DMS153 treated with DMSO at 0.1 percent for 48 hours (cell line): ENCODE measurements around the gene SCPEP1.

Experiments
- DNase-seq: peaks from one replicate; lab custom pipeline; 2025; ENCODE audit not compliant: unreplicated experiment; lab: John Stamatoyannopoulos, UW

The SCPEP1 gene

DNA sequence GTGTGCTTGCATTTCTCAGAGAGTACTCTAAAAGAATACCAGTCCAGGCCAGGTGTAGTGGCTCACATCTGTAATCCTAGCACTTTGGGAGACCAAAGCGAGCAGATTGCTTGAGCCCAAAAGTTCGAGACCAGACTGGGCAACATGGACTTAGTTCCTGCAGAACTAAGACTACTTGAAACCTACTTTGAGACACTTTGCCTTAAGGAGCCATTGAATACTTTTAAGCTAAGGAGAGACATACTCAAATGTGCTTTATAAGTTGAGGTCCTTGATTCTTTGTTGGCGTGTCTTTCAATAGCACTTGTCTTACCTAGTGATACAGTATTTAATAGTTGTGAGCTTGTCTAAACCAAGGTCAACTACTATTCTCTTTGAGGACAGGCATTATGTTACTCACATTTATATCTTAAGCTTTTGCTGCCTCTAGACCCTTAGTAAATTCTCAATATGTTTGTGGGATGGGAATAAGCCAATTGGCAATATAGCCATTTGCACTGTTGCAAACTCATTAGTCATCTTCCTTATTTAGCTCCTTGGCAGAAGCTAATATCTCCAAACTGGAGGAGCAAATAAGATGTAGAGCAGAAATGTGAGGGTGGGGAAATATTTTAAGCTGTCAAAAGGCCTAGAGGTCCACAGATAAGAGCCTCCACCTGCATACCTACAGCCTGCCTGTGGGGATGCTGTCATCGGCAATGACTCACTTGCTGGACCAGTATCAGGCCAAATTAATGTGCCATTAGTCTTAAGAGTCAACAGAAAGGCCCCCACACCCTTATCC lies 16.3 kb downstream of the SCPEP1 start:
- no peak for DNase-seq

GRCh38 chr17:56995766-56996165 lies 17.8 kb downstream of the SCPEP1 start:
- DNase-seq: no peak

DNA sequence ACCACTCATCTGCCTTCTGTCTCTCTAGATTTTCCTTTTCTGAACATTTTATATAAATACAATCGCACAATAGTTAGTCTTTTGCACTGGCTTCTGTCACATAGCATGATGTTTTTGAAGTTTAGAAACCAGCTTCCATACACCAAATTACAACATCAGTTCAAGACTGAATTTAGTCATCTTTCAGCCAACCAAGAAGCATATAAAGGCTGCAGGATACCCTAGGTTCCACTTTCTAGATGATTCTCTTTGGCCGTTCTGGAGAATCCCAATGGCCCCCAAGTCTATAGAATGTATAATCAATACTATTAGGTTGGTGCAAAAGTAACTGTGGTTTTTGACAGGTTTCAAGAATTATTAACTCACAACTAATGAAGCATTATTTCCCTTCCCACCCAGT lies 19.4 kb downstream of the SCPEP1 start:
- no peak for DNase-seq

- no peak for DNase-seq
Observed at GRCh38 chr17:57001541-57001940, 23.6 kb downstream of the SCPEP1 start.

- no peak for DNase-seq
Observed at GRCh38 chr17:57002904-57003303, 25.0 kb downstream of the SCPEP1 start.

DNA sequence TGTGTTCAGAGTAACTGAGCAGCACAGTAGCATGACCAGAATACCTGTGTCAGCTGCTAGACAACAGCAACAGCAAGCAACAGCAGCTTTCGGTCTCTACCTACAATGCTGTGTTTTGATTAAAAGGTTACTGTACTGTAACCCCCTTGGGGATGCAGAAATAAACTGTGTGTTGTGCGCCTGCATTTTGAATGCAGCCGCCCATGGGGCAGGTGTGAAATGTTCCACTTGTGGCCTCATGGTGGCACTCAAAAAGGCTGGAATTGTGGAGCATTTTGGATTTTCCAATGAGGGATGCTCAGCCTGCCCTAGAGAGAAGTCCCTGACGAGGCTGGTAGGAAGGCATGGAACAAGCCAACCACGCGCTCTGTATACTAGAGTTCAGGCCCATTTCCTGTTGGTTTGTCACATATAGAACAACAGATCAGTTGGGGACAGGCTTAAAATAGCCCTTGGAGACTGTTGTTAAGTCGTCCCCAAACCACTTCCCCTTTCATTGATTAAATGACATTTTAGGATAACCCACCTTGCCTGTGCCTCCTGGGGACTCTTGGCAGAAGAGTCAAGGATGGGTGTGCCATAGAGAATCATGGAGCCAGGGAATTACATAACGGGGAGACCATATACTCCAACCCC lies 27.1 kb downstream of the SCPEP1 start:
- no peak for DNase-seq

DNA sequence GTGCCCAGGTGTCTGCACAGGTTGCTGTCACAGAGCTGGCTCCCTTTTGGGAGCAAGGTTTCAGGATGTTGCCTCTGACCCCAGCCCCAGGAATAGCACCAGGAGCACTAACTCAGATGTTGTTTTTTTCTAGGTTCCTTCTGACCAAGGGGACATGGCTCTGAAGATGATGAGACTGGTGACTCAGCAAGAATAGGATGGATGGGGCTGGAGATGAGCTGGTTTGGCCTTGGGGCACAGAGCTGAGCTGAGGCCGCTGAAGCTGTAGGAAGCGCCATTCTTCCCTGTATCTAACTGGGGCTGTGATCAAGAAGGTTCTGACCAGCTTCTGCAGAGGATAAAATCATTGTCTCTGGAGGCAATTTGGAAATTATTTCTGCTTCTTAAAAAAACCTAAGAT lies 28.1 kb downstream of the SCPEP1 start:
- no peak for DNase-seq

GRCh38 chr17:57008958-57009357 lies 31.0 kb downstream of the SCPEP1 start:
- no peak for DNase-seq

GRCh38 chr17:57009737-57010445 lies 32.0 kb downstream of the SCPEP1 start:
- peak; percentile 29 for DNase-seq

- no peak for DNase-seq
Observed at GRCh38 chr17:57010487-57010886, 32.6 kb downstream of the SCPEP1 start.

- no peak for DNase-seq
Observed at GRCh38 chr17:57011491-57012015, 33.6 kb downstream of the SCPEP1 start.

DNA sequence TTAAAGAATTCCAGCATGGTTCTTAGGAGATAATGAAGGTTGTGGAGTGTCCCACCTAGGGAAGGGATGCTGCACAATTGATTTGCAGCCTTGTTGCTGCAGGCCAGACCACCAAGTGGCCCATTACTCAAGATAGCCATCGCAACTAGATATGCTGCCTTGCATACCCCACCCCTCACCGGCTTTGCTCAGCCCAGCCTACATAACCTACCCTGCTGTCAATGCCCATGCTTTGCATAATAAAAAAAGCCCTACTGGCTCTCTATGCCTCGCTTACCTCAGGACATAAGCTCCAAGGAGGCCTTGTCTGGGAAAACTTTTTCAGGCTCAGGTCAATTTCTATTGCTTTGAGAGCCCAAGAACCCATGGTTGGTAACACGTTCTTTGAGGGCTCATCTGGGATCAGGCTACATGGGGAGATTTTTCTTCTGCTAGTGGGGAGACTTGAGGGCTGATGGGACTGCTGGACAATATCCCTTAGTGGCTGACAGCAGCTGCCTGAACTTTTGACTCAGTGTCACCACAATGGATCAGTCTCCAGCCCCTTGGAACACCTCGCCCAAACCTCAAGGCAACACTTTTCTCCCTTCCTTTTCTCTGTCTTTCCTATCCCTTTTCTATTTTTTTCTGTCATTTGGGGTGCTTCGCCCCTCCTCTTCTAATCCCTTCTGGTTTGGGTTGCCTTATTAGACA lies 38.3 kb downstream of the SCPEP1 start:
- DNase-seq: no peak

- DNase-seq: no peak
Observed at GRCh38 chr17:57016764-57017116, 38.8 kb downstream of the SCPEP1 start.

GRCh38 chr17:57017625-57018024 lies 39.7 kb downstream of the SCPEP1 start:
- no peak for DNase-seq

GRCh38 chr17:57020208-57020607 lies 42.3 kb downstream of the SCPEP1 start:
- no peak for DNase-seq

- DNase-seq: no peak
Observed at GRCh38 chr17:57021226-57021940, 43.5 kb downstream of the SCPEP1 start.

DNA sequence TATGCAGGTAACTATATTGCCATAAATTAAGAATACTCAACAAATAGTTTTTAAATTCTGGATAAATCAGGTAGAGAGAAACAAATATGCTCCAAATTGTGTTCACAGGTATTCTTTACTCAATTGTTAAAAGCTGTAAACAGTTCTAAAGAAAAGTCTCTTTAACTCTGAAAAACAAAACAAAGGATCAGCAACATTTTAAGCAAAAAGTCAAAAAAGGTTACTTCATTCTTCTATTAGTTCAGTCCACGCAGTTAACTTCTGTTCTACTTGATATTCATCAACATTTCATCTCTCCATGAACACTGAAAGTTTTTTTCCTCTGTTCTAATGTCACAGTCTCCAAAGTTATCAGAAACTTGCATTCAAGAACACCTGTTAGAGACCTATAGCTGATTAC lies 47.9 kb downstream of the SCPEP1 start:
- no peak for DNase-seq

- no peak for DNase-seq
Observed at GRCh38 chr17:57027852-57028251, 49.9 kb downstream of the SCPEP1 start.

DNA sequence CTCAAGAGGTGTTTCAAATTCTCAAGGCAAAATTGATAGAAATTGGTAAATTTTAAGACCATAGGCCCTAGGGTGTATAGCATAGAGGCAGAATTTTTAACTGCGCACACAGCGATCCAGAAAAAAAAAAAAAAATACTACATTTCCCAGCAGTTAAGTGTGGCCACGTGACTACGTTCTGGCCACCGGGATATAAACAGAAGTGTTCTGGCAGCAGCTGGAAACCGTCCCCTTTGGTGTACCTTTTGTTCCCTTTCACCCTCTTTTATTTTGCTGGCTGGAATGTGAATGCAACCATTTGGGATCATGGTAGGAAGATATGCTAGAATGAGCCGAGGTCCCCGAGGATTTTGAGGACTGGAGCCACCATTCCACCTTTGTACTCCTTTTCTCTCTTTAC lies 54.4 kb downstream of the SCPEP1 start:
- peak; percentile 48 for DNase-seq

DNA sequence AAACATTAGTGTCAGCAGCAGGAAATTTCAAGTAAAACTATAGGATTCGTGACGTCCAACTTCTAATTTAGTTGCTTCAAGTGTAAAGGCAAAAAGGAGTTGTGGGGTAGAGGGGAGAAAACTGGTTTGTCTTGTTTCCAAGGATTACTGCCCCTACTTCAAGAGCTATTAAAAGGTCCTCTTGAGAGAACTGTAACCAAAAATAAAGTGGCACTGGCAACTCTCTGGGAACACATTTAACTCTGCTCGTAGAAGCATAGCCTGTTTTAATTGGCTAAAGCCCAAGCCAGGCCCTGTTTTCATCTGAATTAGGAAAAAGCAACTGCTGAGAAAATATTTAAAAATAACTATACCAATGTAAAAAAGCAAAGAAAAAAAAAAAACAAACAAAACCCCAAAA lies 55.4 kb downstream of the SCPEP1 start:
- peak; percentile 43 for DNase-seq
